OCI-LY7 (cell line): ENCODE measurements around the gene TRANK1. TPM values are rescaled to one million over a fixed set of nuclear protein-coding genes. Genes with fewer than 3 reads are reported as not detected.

ENCODE experiments used
- BruUV-seq: library from RNA; stranded (reverse); fragments of 400-500 nt; replicated peaks from 2 replicates; lab custom pipeline; 2021; lab: Mats Ljungman, UMichigan
- CTCF ChIA-PET: fragments of 300-600 bp; sonication (Branson Sonifier 250); formaldehyde crosslinking; loops from one replicate; lab custom pipeline; 2022; ENCODE audit warnings: antibody characterized with exemption; ENCODE audit not compliant: unreplicated experiment; lab: Charles Lee
- POLR2A ChIA-PET: fragments of 300-600 bp; sonication (Branson Sonifier 250); formaldehyde crosslinking; loops from one replicate; lab custom pipeline; 2022; ENCODE audit warnings: antibody characterized with exemption; lab: Charles Lee
- DNase-seq: peaks from one replicate; pipeline ENCODE4 v3.0.0-alpha.2; 2015; ENCODE audit warnings: low spot score
- H2AFZ ChIP-seq: fragments of 200-600 bp; sonication (generic), shearing (Covaris generic); 2 replicates; pipeline ENCODE4 v1.6.1; 2014; ENCODE audit warnings: mild to moderate bottlenecking, antibody characterized with exemption, low read length, moderate library complexity
- H3K27ac ChIP-seq: fragments of 200-600 bp; sonication (generic); 2 replicates; pipeline ENCODE4 v1.5.1; 2014; ENCODE audit warnings: mixed run types, low read depth, mild to moderate bottlenecking, moderate library complexity, low read length, inconsistent platforms; ENCODE audit not compliant: poor library complexity, severe bottlenecking
- H3K36me3 ChIP-seq: fragments of 200-600 bp; sonication (generic); 2 replicates; pipeline ENCODE4 v1.6.1; 2014; ENCODE audit warnings: mild to moderate bottlenecking, antibody characterized with exemption, low read length, moderate library complexity, mixed read lengths; ENCODE audit not compliant: insufficient read depth
- H3K4me1 ChIP-seq: fragments of 200-600 bp; sonication (generic); 2 replicates; pipeline ENCODE4 v1.5.1; 2014; ENCODE audit warnings: mild to moderate bottlenecking, low read length; ENCODE audit not compliant: insufficient read depth, poor library complexity, severe bottlenecking
- H3K4me2 ChIP-seq: fragments of 200-600 bp; sonication (generic); 2 replicates; pipeline ENCODE4 v1.6.1; 2014; ENCODE audit warnings: mild to moderate bottlenecking, low read length
- H3K4me3 ChIP-seq: fragments of 200-600 bp; sonication (generic); 2 replicates; pipeline ENCODE4 v1.5.1; 2014; ENCODE audit warnings: mild to moderate bottlenecking, low read depth, low read length; ENCODE audit not compliant: poor library complexity, severe bottlenecking
- H3K79me2 ChIP-seq: fragments of 200-600 bp; sonication (generic); 2 replicates; pipeline ENCODE4 v1.6.1; 2016; ENCODE audit warnings: low read depth, mild to moderate bottlenecking, low read length, moderate library complexity, mixed read lengths; ENCODE audit not compliant: insufficient read depth
- H3K9me2 ChIP-seq: fragments of 200-600 bp; sonication (generic); 2 replicates; pipeline ENCODE4 v1.6.1; 2016; ENCODE audit warnings: mild to moderate bottlenecking, low read length, mixed read lengths; ENCODE audit not compliant: insufficient read depth
- H3K9me3 ChIP-seq: fragments of 200-600 bp; sonication (generic); 2 replicates; pipeline ENCODE4 v1.6.1; 2014; ENCODE audit warnings: mild to moderate bottlenecking, mixed run types, low read length, mixed read lengths
- H4K20me1 ChIP-seq: fragments of 200-600 bp; sonication (generic); 2 replicates; pipeline ENCODE4 v1.6.1; 2014; ENCODE audit warnings: mild to moderate bottlenecking, antibody characterized with exemption, low read length, moderate library complexity, mixed read lengths; ENCODE audit not compliant: insufficient read depth
- EZH2phosphoT487 ChIP-seq: fragments of 200-600 bp; sonication (generic); IDR thresholded peaks from 2 replicates; pipeline ENCODE4 v1.6.1; 2018; ENCODE audit warnings: low read depth, borderline replicate concordance, mild to moderate bottlenecking, mixed run types, antibody characterized with exemption, low read length, moderate library complexity, mixed read lengths
- intact Hi-C: fragments of 100-400 bp; cut with micrococcal nuclease; formaldehyde crosslinking; loops from one replicate; pipeline ENCODE4 v1.10.0; 2022; ENCODE audit not compliant: unreplicated experiment
- total RNA-seq, 2 experiments: library from RNA; depleted of rRNA in 1 of 2; stranded (reverse); fragments of >200 nt in 1 of 2; shearing (Covaris generic) in 1 of 2; gene quantifications; 2 replicates each; pipeline ENCODE4 v1.2.3, GENCODE V29; 2014 to 2022
- TF ChIP-seq, protein P1 (sequence below): fragments of 200-600 bp; sonication (generic); conservative IDR thresholded peaks from 2 replicates; pipeline ENCODE4 v1.5.1; 2014; ENCODE audit warnings: mild to moderate bottlenecking, antibody characterized with exemption, low read length, moderate library complexity, mixed read lengths

TRANK1 gene
- total RNA-seq, 2 experiments from 2014 or later, result 34.9 to 57.1 TPM

DNA sequence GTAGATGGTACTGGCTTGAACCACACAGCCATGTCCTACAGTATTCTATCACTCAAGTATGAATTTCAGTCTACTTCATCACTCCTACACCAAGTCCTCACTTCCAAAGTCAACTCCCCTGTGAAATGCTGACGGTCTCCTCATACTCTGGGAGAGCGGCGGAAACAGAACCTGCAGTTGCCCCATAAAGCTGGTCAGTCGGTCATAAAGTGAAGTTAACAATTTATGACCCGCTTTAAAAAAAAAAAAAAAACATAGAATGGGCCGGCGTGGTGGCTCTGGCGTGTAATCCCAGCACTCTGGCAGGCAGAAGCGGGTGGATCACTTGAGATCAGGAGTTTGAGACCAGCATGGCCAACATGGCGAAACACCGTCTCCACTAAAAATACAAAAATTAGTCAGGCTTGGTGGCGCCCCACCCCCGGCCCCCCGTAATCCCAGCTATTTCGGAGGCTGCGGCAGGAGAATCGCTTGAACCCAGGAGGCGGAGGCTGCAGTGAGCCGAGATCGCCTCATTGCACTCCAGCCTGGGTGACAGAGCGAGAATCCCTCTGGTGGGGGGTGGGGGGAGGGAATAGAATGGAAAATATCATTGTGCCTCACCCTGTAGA lies 2.1 kb downstream of the TRANK1 start:
- Histone ChIP-seq H3K27ac (no peak overlapping the region), H3K9me3 (peaks cover 12% of the 10 kb centered on the region), H3K36me3 (no peaks in the 10 kb centered on the region), H3K79me2 (no peaks in the 10 kb centered on the region), H3K4me2 (no peak overlapping the region), H4K20me1 (no peaks in the 10 kb centered on the region), H3K4me1 (peaks cover 11% of the 10 kb centered on the region), H3K4me3 (no peak overlapping the region), H3K9me2 (no peaks in the 10 kb centered on the region), H2AFZ (no peak overlapping the region)
- no peak for DNase-seq
- TF ChIP-seq, protein P1, sequence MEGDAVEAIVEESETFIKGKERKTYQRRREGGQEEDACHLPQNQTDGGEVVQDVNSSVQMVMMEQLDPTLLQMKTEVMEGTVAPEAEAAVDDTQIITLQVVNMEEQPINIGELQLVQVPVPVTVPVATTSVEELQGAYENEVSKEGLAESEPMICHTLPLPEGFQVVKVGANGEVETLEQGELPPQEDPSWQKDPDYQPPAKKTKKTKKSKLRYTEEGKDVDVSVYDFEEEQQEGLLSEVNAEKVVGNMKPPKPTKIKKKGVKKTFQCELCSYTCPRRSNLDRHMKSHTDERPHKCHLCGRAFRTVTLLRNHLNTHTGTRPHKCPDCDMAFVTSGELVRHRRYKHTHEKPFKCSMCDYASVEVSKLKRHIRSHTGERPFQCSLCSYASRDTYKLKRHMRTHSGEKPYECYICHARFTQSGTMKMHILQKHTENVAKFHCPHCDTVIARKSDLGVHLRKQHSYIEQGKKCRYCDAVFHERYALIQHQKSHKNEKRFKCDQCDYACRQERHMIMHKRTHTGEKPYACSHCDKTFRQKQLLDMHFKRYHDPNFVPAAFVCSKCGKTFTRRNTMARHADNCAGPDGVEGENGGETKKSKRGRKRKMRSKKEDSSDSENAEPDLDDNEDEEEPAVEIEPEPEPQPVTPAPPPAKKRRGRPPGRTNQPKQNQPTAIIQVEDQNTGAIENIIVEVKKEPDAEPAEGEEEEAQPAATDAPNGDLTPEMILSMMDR, result no peak
- ChIA-PET CTCF (no interaction called here), POLR2A (interaction anchor here (0.6 to 3.6 kb wide), 6 partner anchors 20 to 107 kb away, joined by 3 to 20 read pairs (median 4); no protein-coding TSS in a partner anchor)
- no TSS peak for BruUV-seq
- intact Hi-C loops, result no loop called here

DNA sequence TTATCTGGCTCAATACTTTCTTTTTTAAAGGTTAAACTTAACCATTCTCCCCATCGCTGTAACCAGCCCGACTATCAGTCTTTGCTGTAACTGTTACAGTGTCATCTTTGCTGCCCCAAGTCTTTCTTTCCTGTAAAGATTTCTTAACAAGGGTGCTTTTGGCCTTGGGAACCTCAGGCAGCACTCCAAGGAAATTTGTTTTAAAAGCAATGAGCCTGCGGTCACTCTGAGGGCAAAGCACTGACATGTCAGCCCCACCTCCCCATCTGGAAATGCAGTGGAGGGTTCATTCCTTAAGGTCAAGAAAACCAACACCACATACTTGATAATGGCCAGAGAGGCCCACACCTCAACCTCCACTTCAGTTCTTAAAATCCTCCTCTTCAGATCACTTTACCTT lies 3.2 kb downstream of the TRANK1 start:
- POLR2A ChIA-PET, result interaction anchor here (0.6 to 1.3 kb wide), 5 partner anchors 18 to 327 kb away, joined by 3 to 5 read pairs (median 4); no protein-coding TSS in a partner anchor
- Histone ChIP-seq H3K36me3 (no peaks in the 10 kb centered on the region), H3K79me2 (no peaks in the 10 kb centered on the region), H3K9me3 (peaks cover 3% of the 10 kb centered on the region), H4K20me1 (no peaks in the 10 kb centered on the region), H3K4me3 (no peak overlapping the region), H3K4me1 (peaks cover 11% of the 10 kb centered on the region), H3K27ac (no peak overlapping the region), H3K4me2 (no peak overlapping the region), H3K9me2 (no peaks in the 10 kb centered on the region), H2AFZ (no peak overlapping the region)
- CTCF ChIA-PET, result no interaction called here
- intact Hi-C loops, result no loop called here
- no peak for TF ChIP-seq EZH2phosphoT487
- TF ChIP-seq, protein P1, result no peak
- no TSS peak for BruUV-seq
- no peak for DNase-seq

DNA sequence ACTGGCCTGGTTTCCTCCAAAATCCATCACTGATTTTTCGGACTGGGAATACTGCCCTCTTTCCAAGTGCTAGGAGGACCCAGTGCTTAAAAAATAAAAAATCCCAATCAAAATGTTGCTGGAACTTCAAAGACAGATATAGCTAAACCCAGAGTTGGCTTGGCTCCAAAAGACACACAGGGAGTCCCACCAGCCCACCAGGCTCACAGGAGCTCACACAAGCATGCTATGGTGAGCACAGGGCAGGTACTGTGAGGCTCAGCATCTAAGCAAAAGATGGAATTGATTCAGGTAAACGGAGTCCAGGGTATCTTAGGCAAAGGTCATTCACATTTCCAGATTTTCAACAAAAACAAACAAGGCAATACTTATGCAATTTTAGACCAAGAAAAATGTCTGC lies 3.7 kb downstream of the TRANK1 start:
- no peak for TF ChIP-seq EZH2phosphoT487
- TF ChIP-seq, protein P1, result no peak
- Histone ChIP-seq H3K4me2 (no peak overlapping the region), H2AFZ (no peak overlapping the region), H3K4me1 (peaks cover 11% of the 10 kb centered on the region), H3K9me3 (no peaks in the 10 kb centered on the region), H3K36me3 (no peaks in the 10 kb centered on the region), H4K20me1 (no peaks in the 10 kb centered on the region), H3K9me2 (no peaks in the 10 kb centered on the region), H3K4me3 (no peak overlapping the region), H3K79me2 (no peaks in the 10 kb centered on the region), H3K27ac (no peak overlapping the region)
- ChIA-PET CTCF (no interaction called here), POLR2A (no interaction called here)
- intact Hi-C loops, result no loop called here
- no TSS peak for BruUV-seq
- DNase-seq, result no peak
